HG03025 (cell line): Measurements from ENCODE around the gene TNFRSF4.

ENCODE experiments used
- ATAC-seq: cut with Tn5 transposase; IDR thresholded peaks from one replicate; pipeline ENCODE4 v1.9.1; 2021; ENCODE audit warnings: mild to moderate bottlenecking, moderate library complexity; ENCODE audit not compliant: unreplicated experiment, low FRiP score

The TNFRSF4 gene

GRCh38 chr1:1245817-1246576 lies 32.0 kb upstream of the TNFRSF4 start:
- ATAC-seq: no peak

DNA sequence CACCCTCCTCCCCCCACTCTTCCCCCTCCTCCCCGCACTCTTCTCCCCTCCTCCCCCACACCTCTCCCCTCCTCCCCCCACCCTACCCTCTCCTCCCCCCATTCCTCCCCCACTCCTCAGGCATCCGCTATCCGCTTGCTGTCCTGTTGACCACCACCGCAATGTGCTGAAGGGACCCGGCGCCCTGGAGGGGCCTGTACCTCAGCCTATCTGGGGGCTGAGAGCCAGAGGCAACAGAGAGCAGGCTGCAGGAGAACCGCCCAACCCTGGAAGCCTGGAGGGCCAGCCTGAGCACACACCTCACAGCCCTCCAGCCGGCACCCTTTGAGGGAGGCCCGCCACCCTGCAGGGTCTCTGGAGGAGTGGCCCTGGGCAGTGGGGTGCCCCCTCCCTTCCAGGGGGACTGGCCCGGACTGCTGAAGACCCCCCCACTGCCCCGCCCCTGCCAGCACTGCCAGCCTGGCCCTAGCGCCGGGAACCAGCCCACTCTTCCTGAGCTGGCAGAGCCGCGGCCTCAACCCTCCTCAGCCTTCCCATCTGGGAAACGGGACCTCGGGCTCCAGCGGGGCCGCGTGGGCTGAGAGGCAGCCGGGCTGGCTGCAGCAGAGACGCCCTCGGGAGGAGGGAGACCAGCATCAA lies 31.3 kb upstream of the TNFRSF4 start:
- no peak for ATAC-seq

DNA sequence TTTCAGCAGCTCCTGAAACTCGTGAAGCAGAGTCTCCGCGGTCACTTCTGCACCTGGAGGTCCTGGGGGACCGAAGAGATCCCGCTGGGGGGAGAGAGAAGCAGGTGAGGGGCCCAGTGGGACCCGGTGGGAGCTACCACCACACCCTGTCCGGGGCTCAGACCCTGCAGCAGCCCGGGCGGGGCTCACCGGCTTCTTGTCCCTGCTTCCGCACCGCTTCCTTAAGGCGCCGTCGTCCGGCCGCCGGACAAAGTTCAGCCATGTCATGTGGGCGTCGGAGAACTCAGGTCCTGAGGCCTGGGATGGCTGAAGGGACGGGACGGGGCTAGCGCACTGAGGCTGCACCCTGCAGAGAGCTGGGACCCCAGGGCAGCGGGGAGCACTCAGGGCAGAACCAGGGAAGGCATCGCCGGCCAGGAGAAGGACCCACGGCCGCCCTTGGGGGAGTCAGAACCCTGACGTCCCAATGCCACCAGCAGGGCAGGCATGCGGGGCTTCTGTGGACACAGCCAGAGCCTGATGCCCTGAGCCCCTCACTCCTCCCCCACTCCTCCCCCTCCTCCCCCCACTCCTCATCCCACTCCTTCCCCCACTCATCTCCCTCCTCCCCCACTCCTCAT lies 30.3 kb upstream of the TNFRSF4 start:
- ATAC-seq: no peak

GRCh38 chr1:1243807-1244191 lies 29.8 kb upstream of the TNFRSF4 start:
- ATAC-seq: no peak

- ATAC-seq: no peak
Measured at GRCh38 chr1:1243266-1243660, 29.3 kb upstream of the TNFRSF4 start.

DNA sequence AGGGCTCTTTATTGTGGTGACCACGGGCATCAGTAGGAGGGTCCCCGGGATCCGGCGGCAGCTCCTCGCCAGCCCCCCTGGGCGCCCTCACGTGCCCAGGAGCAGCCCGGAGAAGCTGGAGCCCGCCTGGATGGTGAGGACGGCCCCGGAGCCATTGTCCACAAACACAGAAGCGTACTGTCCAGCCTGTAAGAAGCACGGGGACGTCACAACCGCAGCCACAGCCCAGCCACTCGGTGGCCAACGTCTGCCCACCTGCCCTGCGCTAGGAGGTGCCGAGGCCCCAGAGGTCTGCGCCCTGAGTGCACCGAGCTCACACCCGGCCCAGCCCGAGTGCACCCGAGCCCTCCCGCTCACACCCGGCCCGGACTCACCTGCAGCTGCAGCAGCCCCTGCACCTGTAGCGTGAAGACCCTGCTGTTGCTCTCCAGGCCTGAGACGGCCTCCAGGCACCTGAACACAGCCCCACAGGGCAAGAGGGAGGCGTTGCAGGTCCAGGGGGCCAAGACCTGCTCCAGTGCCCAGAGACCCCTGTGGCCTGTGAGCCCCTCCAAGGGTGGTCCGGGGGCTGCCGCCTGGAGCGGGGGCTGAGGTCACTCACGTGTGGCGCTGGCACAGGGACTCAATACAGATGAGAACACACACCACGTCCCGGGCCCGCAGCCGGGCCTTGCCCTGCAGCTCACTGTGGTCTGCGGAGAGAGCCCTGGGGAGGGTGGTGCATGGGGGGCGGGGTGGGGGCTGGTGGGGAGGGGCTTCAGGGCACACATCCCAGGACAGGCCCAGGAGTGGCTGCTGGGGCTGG lies 28.7 kb upstream of the TNFRSF4 start:
- ATAC-seq: no peak

DNA sequence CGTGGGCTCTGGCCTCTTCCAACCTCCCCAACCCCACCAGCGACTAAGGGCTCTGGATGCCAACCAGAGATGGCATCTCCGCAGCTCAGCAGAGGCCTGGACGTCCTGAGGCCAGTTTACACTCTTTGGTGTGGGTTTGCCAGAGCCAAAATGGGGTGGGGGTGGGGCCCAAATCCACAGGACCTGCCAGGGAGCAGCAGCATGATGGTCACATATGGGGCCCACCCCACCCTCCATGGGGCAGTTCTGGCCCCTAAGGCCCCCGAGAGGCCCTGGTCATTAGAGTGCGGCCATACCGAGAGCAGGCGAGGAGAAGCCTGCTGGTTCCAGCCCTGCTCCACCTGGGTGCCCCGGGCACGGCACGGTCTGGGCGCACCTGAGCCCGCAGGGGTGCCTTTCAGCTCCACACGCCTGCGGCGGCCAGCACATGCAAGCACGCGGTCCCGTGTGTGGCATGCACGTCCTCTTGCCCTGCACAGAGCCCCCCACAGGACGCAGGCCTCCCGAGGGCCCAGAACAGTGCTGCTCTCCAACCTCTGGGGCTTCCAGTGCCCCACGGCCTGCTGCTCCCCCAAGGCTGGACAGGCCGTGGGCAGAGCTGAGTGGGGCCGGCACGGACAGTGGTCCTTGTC lies 27.8 kb upstream of the TNFRSF4 start:
- no peak for ATAC-seq

DNA sequence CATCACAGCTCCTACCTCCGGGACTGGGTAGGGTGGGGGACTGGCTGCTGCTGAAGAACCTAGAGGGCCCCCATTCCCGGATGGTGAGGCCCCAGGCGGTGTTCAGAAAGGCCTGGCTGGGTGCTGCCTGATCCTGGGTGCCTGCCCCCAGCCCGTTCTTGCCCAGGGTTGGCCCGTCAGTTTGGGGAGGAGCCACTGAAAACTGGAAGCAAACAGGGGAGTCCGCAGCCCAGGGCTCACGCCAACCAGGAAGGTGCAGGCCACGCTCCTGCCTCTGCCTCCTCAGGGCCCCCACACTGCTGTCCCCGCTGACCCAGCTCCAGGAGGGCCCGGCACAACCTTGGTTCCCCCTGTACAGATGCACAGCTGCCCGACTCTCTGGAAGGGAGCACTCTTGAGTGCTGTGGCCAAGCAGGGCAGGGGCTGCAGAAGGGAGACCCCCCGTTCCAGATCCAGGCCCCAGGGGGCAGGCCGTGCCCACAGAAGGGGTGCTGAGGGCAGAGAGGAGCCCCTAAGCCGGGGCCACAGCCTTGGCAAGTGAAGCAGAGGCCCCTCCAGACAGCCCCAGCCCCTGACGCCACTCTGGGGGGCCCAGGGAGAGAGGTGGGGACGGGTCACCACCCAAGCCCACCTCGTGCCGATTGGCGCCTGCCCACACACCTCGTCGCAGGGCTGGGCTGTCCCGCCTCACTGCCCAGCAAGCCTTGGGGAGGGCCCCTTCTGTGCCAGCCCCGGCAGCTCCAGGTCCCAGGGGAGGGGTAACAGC lies 27.1 kb upstream of the TNFRSF4 start:
- ATAC-seq: no peak

DNA sequence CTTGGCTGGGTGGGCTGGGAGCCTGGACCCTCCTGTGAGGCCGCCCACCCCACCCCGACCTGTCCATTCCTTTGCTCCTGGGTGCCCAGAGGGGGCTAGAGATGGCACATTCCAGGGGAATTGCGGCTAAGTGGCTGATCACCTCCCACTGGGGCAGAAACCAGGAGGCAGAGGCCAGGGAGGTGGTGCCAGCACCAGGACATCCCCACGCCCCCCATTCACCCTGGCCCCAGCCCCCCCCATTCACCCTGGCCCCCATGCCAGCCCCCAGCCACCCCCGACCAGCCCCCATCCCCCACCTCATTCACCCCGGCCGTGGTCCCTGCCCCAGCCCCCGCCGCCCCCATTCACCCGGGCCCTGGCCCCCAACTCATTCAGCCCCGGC lies 26.4 kb upstream of the TNFRSF4 start:
- no peak for ATAC-seq

GRCh38 chr1:1239614-1240347 lies 25.8 kb upstream of the TNFRSF4 start:
- ATAC-seq: no peak

- no peak for ATAC-seq
Measured at GRCh38 chr1:1239227-1239613, 25.3 kb upstream of the TNFRSF4 start.

DNA sequence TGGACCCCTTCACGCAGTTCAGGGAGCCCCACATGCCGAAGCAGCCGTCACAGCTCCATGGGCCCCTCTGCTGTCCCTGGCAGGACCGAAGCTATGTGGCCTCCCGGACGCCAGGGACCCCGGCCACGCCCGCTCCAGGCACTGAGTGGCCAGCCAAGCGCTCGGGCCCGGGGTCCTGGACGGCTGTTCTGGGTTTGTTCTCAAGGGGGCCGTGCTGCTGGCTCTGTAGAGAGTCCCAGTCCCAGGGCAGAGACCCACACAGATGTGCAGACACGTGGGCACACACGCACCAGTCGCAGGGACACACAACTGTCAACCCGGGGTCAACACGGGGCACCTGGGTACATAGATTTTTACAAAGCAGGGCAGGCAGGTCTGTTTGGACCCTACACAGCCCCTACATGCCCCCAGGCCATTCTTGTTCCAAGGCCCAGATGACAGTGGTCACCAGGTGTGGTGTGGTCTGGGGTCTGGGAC lies 24.8 kb upstream of the TNFRSF4 start:
- ATAC-seq: no peak

DNA sequence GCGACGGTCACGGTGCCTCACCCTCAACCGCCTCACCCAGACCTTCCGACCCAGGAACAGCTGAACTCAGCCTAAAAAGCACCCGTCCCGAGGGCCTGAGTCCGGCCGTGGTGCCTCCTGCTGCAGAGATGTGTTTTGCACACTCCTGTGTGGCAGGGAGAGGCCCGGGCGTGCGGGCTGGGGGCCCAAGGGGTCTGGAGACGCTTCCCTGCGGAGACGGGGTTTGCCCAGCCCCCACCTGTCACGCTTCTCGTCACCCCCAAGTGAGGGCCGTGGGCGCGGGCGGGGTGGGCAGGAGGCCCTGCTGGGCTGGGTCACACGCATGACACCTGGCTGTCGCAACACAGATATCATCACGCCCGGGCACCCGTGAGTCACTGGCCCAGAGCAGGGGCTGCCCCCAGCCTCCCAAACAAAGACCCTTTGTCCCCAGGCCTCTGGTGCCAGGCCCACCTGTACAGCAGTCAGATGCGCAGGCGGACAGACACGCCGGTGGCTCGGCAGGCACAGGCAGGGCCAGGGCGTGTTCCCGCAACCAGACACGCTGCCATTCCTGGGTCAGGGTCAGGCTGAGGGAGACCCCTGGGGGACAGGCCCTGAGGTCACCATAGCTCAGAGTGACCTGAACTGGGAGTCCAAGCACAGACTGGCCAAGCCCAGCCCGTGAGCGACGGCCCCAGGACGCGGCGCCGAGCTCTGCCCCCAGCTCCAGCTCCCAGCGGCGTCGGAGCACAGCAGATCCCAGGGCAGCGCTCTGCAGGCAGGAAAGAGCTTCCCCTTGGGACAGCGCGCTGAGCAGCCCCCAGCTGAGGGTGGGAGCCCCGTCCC lies 24.1 kb upstream of the TNFRSF4 start:
- ATAC-seq: no peak

DNA sequence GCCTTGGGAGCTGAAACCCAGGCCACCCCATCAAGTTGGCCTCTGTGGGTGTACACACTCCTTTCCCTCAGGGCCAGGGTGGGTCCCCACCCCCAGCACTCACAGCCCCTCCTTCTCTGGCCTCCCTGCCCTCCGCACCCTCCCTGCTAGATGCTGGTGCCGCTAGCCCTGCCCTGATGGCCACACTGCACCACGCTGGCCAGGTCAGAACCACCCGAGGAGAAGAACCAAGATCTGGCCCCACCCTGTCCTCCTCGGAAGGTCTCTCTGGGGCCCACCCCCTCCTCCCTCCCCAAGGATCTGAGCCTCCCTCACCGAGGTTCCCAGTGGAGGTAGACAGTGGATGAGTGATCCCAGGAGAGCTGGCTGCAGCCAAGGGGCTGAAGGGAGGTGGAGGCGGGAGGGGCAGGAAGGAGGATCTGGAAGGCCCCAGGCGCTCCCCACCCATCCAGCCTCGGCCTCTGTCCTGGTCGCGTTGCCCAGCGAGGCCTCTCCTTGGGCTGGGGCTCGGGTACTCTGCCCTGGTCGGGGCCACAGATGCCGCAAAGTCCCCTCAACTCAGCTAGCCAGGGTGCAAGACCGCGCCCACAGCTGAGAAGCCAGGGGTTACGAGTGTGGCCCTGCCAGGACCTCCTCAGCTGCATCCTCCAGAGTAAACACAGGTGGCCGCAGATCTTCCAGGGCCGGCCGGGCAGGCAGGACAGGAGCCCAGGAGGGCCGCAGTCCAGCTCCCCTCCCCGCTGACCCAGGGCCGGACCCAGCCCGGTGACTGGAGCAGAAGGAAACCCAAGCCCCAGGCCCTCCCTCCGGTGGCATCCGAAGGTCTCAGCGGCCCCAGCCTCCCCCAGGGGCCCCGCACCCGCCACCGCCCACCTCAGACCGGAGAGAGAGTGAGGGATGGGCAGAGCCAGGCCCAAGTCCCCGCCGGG lies 23.3 kb upstream of the TNFRSF4 start:
- ATAC-seq: no peak

DNA sequence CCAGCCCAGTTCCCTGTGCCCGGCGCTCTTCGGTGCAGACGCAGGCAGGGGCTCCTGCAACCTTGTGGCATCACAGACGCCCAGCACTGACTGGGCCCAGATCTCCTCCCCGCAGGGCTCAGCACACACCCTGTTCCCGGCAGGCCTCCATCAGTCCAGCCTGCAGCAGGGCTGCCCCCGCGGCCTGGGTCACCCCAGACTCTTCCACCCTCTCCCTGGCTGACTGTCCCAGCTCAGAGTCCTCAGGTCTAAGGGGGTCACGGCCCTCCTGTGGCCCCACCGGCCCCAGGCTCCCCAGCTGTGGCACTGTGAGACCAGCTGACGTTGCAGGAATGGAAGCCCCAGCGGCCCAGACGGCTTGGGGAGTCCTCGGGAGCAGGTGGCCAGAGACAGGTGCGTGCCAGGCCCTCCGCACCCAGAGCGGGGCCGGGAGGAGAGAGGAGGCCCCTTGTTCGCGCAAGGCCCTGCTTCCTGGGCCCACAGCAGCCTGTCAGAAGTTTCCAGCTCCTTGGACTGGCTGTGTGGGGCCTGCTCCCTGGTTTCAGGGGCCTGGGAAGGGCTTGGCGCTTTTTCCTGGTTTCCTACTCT lies 22.3 kb upstream of the TNFRSF4 start:
- ATAC-seq: no peak

DNA sequence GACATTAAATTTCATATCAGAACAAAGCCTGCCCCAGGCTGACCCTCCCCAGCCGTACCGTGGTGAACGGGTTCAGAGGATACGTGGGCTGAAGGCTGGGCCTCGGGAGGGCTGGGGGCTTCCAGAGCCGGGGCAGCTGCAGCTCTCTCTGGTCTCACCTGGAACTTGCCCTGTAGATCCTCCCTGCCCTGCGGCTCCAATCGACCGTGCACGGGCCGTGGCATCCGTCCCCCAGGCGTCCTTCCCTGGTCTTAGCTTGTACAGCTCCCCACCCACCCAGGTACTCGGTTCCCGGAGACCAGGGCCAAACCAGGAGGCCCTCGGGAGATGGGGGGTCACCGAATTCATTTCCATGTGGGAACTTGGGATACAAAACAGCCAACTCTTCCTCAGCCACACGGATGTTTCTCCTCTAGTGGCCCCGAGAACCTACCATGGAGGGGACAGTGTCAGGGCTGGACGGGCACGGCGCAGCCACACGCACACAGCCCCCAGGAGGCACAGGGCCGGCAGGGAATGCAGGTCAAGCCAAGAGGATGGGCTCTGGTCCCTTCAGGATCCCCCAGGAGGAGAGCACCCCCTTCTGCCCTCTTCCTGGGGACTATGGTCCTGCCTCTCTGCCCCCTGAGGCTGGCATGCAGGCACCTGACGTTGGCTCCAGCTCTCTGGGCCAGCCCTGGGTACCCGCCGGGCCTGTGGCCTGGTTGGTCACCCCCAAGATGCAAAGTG lies 21.2 kb upstream of the TNFRSF4 start:
- no peak for ATAC-seq
